ENCODE measurements around the gene EPN1. TPM values are rescaled to one million over a fixed set of nuclear protein-coding genes. Genes with fewer than 3 reads are reported as not detected.

The EPN1 gene
- total and polyA plus RNA-seq, 2 of the 8 experiments (the other 6 are each of a cell fraction or from before 2014, with no cell fraction given), result 49.6 to 200 TPM

GRCh38 chr19:55656552-55656951 lies 18.5 kb upstream of the EPN1 start:
- H3K4me1 ChIP-seq (replicated peaks in 1 of 4; ENCODE audit: control insufficient read depth in 3 of 4, insufficient read depth in 4 of 4, low read length in 3 of 4), result peaks cover 3 to 18% (median 10%) of the 10 kb centered on the region in 4 experiments; a peak in 6 of 7 replicates
- no peak for FAIRE-seq
- H4K20me1 ChIP-seq (replicated peaks in 1 of 2; ENCODE audit: control insufficient read depth in 1 of 2, insufficient read depth in 2 of 2, low read length in 2 of 2), result peaks cover 23 to 24% of the 10 kb centered on the region in 2 experiments
- peak overlapping the region; percentile 81 to 94 for H3K4me2 ChIP-seq (ENCODE audit: insufficient read depth in 1 of 2, low read depth in 2 of 2, low read length in 2 of 2)
- peaks cover 45 to 58% of the 10 kb centered on the region in 2 experiments for H3K79me2 ChIP-seq (ENCODE audit: control insufficient read depth in 1 of 2, insufficient read depth in 2 of 2, low read length in 2 of 2)
- no peak overlapping the region for H2BK120ac ChIP-seq (replicated peaks; ENCODE audit: low read depth, low read length)
- ChIA-PET CTCF (ENCODE audit: partially characterized antibody) (interaction anchor here (0.6 to 2.8 kb wide), 5 partner anchors 15 to 477 kb away, joined by 3 to 19 read pairs (median 4); partner anchors contain the start of gene SYT5), POLR2A (ENCODE audit: partially characterized antibody) (interaction anchor here (0.5 to 5.8 kb wide), 15 partner anchors 8 to 462 kb away, joined by 3 to 75 read pairs (median 4); partner anchors contain the start of gene EPN1)
- peaks cover 7 to 16% (median 15%) of the 10 kb centered on the region in 4 experiments; a peak in 6 of 8 replicates for H3K36me3 ChIP-seq (ENCODE audit: control insufficient read depth in 2 of 4, insufficient read depth in 4 of 4, low read length in 3 of 4)
- peak overlapping the region; percentile 46; the same call in 1 of the 2 replicates for H2AK5ac ChIP-seq (ENCODE audit: low read depth, low read length)
- no peaks in the 10 kb centered on the region for H3K9me3 ChIP-seq (ENCODE audit: insufficient read depth in 2 of 2, low read depth in 1 of 2, low read length in 1 of 2)
- H3K27me3 ChIP-seq (replicated peaks in 1 of 4; ENCODE audit: control insufficient read depth in 3 of 4, extremely low read depth in 1 of 4, insufficient read depth in 3 of 4, low read length in 3 of 4), result no peaks in the 10 kb centered on the region
- H4K5ac ChIP-seq (ENCODE audit: insufficient read length, low read depth, low read length), result no peak overlapping the region
- DNase-seq (ENCODE audit: low read depth in 1 of 2, low spot score in 2 of 2), result no peak
- no peak overlapping the region for H2AFZ ChIP-seq (ENCODE audit: low read length)
- H3K79me1 ChIP-seq (ENCODE audit: low read depth, low read length), result peaks cover 8% of the 10 kb centered on the region; the same call in 1 of the 2 replicates
- H2BK20ac ChIP-seq (ENCODE audit: low read length), result no peak overlapping the region
- H3K4me3 ChIP-seq (ENCODE audit: extremely low read depth in 1 of 4, insufficient read depth in 2 of 4, low read depth in 3 of 4, low read length in 4 of 4), result peak overlapping the region; percentile 84 to 93 (median 92)
- no peak overlapping the region for H4K8ac ChIP-seq (ENCODE audit: extremely low read depth, insufficient read depth, low read length)
- no peak overlapping the region for H2BK15ac ChIP-seq (ENCODE audit: low read length)
- H3K23ac ChIP-seq (ENCODE audit: insufficient read length), result no peak overlapping the region
- H3K14ac ChIP-seq (ENCODE audit: insufficient read length), result no peak overlapping the region
- no peak overlapping the region for H4K91ac ChIP-seq (replicated peaks; ENCODE audit: insufficient read length, low read length)
- peaks cover 13% of the 10 kb centered on the region for H3K23me2 ChIP-seq (ENCODE audit: low read depth, low read length)
- H3K9ac ChIP-seq (replicated peaks in 1 of 4; ENCODE audit: extremely low read depth in 1 of 4, low read depth in 3 of 4, low read length in 3 of 4), result peak overlapping the region in 3 of 4 experiments; percentile 98 to 100 (median 99); a peak in 5 of 7 replicates
- no peak overlapping the region for H3K18ac ChIP-seq (ENCODE audit: extremely low read depth, low read length)
- peak overlapping the region; percentile 80; the same call in 1 of the 2 replicates for H2BK5ac ChIP-seq (ENCODE audit: low read depth, low read length)
- H3K4ac ChIP-seq (replicated peaks; ENCODE audit: insufficient read length, low read depth, low read length), result no peak overlapping the region
- no peak overlapping the region for H2BK12ac ChIP-seq (ENCODE audit: low read depth, low read length)
- H3K56ac ChIP-seq (replicated peaks; ENCODE audit: insufficient read length, low read depth, low read length), result no peak overlapping the region
- 78% methylated on average over 7 of the region's 7 CpGs; no CpG with 5 or more reads in 1 of the 2 experiments for WGBS, 2 experiments (ENCODE audit: extremely low coverage in 1 of 2, insufficient coverage in 1 of 2, insufficient read length in 1 of 2, insufficient replicate concordance in 2 of 2, low coverage in 1 of 2, low lambda C conversion rate in 2 of 2, missing lambda C conversion rate in 1 of 2)
- H3K27ac ChIP-seq (ENCODE audit: low read depth, low read length), result no peak overlapping the region
- TF ChIP-seq POLR2A (IDR thresholded peaks at IDR 0.05; ENCODE audit: control extremely low read depth in 1 of 2, low read depth in 2 of 2, low read length in 2 of 2), result peak in 1 of 2 experiments; percentile 45; a peak in 1 of 3 replicates
- no peak for TF ChIP-seq TAF1 (IDR thresholded peaks at IDR 0.05; ENCODE audit: low read depth, low read length)

Data from H1 (cell line).